ENCODE results near the gene BTN3A1.

GRCh38 chr6:26459023-26459810 lies 57.1 kb downstream of the BTN3A1 start:
- TF ChIP-seq YY1 (IDR thresholded peaks at IDR 0.05; ENCODE audit: insufficient read depth, insufficient read length) = no peak
- TF ChIP-seq SUZ12 (IDR thresholded peaks at IDR 0.05; ENCODE audit: extremely low read depth, insufficient read depth, insufficient read length) = no peak
- TF ChIP-seq ZNF274 (IDR thresholded peaks at IDR 0.05; ENCODE audit: low read depth, low read length) = no peak

Measured in NT2/D1 (cell line).